GM19023 (cell line): ENCODE data around the gene FABP7.

ENCODE experiments used
- ATAC-seq: cut with Tn5 transposase; IDR thresholded peaks from one replicate; pipeline ENCODE4 v1.9.1; 2021; ENCODE audit warnings: mild to moderate bottlenecking, moderate library complexity; ENCODE audit not compliant: unreplicated experiment

The FABP7 gene

DNA sequence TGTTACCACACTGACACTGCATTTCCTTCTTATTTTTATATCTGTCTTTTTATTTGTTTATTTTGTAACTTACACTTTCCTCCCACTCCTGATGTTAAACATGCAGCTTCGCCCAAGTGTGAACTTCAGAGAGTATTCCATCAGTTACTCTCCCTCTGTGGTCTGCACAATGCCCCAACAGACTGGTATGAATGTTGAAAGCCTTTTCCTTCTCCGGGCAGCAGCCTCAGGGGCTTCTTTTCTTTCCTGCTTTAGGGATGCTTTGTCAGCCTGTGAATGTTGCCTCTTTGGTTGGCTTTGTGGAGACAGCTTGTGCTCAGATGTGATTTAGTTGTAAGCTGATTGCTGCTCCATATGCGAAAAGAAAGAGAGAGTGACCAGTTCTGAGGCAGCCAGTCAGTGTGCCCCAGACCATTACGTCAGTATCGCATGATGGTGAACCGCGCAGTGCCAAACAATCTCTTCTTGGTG is 53.5 kb downstream of the FABP7 start:
- ATAC-seq, result no peak
